Vagina (tissue), 2 donors: ENCODE measurements around the gene HBP1.

Source experiments
- POLR2A ChIP-seq, 2 donors: fragments of 450-650 bp; IDR thresholded peaks; one replicate each; pipeline ENCODE4 v1.6.1; 2017; ENCODE audit warnings: antibody characterized with exemption in 2 of 2, mild to moderate bottlenecking in 2 of 2, moderate library complexity in 2 of 2
- POLR2AphosphoS5 ChIP-seq, 2 donors: sonication (generic); formaldehyde crosslinking; IDR thresholded peaks; one replicate each; pipeline ENCODE4 v1.9.0; 2017; ENCODE audit warnings: antibody characterized with exemption in 2 of 2, mild to moderate bottlenecking in 2 of 2, low read depth in 1 of 2; ENCODE audit not compliant: insufficient read depth in 1 of 2
- TF ChIP-seq, protein P1 (sequence below), 3 experiments: fragments of 450-650 bp in 2 of 3; fragments of 200-600 bp in 1 of 3; sonication (generic) in 1 of 3; IDR thresholded peaks; one replicate each; pipeline ENCODE4 v1.5.1; 2017 to 2019; ENCODE audit warnings: antibody characterized with exemption in 3 of 3, mild to moderate bottlenecking in 2 of 3, moderate library complexity in 2 of 3

DNA sequence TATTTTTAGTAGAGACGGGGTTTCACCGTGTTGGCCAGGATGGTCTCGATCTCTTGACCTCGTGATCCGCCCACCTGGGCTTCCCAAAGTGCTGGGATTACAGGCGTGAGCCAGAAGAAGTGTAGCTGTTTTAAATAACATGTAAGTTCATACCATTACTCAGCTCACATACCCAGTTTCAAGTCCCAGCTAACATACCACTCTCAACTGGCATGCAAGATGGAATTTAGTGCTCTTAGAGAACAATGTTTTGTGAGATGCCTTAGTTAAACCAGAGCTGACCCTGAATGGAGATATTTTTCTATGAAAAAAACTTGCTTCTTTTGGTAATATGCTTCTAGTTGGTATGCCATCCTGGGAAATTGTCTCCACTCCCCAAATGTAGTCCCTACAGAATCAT is 37.3 kb downstream of the HBP1 start:
- no peak for TF ChIP-seq POLR2AphosphoS5 (IDR thresholded peaks at IDR 0.05; ENCODE audit: insufficient read depth in 1 of 2, low read depth in 1 of 2)
- TF ChIP-seq, protein P1, sequence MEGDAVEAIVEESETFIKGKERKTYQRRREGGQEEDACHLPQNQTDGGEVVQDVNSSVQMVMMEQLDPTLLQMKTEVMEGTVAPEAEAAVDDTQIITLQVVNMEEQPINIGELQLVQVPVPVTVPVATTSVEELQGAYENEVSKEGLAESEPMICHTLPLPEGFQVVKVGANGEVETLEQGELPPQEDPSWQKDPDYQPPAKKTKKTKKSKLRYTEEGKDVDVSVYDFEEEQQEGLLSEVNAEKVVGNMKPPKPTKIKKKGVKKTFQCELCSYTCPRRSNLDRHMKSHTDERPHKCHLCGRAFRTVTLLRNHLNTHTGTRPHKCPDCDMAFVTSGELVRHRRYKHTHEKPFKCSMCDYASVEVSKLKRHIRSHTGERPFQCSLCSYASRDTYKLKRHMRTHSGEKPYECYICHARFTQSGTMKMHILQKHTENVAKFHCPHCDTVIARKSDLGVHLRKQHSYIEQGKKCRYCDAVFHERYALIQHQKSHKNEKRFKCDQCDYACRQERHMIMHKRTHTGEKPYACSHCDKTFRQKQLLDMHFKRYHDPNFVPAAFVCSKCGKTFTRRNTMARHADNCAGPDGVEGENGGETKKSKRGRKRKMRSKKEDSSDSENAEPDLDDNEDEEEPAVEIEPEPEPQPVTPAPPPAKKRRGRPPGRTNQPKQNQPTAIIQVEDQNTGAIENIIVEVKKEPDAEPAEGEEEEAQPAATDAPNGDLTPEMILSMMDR (IDR thresholded peaks at IDR 0.05) = no peak
- TF ChIP-seq POLR2A (IDR thresholded peaks at IDR 0.05) = no peak
